HG03378 (cell line): ENCODE results near the gene EPHB2.
"Not testable (repeated sequence)": the region's sequence is repeated elsewhere in the genome, so short reads cannot be mapped to it uniquely, and the experiment has no call there.

ENCODE experiments used
- ATAC-seq: cut with Tn5 transposase; IDR thresholded peaks from one replicate; pipeline ENCODE4 v1.9.1; 2021; ENCODE audit warnings: mild to moderate bottlenecking, moderate library complexity; ENCODE audit not compliant: unreplicated experiment

EPHB2 gene

GRCh38 chr1:22932803-22933470 lies 222.3 kb downstream of the EPHB2 start:
- no peak for ATAC-seq

- no peak for ATAC-seq
Observed at GRCh38 chr1:22935433-22935832, 224.8 kb downstream of the EPHB2 start.

GRCh38 chr1:22936681-22937080 lies 226.0 kb downstream of the EPHB2 start:
- ATAC-seq, result no peak

GRCh38 chr1:22941257-22941656 lies 230.6 kb downstream of the EPHB2 start:
- no peak for ATAC-seq

GRCh38 chr1:22944346-22945055 lies 233.9 kb downstream of the EPHB2 start:
- ATAC-seq, result no peak

GRCh38 chr1:22945171-22945570 lies 234.5 kb downstream of the EPHB2 start:
- not testable (repeated sequence) for ATAC-seq

- no peak for ATAC-seq
Observed at GRCh38 chr1:22949822-22950331, 239.2 kb downstream of the EPHB2 start.

- no peak for ATAC-seq
Observed at GRCh38 chr1:22951796-22952195, 241.2 kb downstream of the EPHB2 start.

- no peak for ATAC-seq
Observed at GRCh38 chr1:22952694-22953056, 242.0 kb downstream of the EPHB2 start.

- ATAC-seq, result no peak
Observed at GRCh38 chr1:22953057-22953739, 242.6 kb downstream of the EPHB2 start.

- ATAC-seq, result no peak
Observed at GRCh38 chr1:22953740-22954141, 243.1 kb downstream of the EPHB2 start.

GRCh38 chr1:22955146-22955545 lies 244.5 kb downstream of the EPHB2 start:
- no peak for ATAC-seq

- ATAC-seq, result no peak
Observed at GRCh38 chr1:22957066-22957465, 246.4 kb downstream of the EPHB2 start.

GRCh38 chr1:22958556-22958955 lies 247.9 kb downstream of the EPHB2 start:
- no peak for ATAC-seq

- no peak for ATAC-seq
Observed at GRCh38 chr1:22959545-22960360, 249.1 kb downstream of the EPHB2 start.

GRCh38 chr1:22962558-22962957 lies 251.9 kb downstream of the EPHB2 start:
- no peak for ATAC-seq

- no peak for ATAC-seq
Observed at GRCh38 chr1:22963044-22963677, 252.5 kb downstream of the EPHB2 start.

- no peak for ATAC-seq
Observed at GRCh38 chr1:22966309-22966708, 255.7 kb downstream of the EPHB2 start.

GRCh38 chr1:22967833-22968232 lies 257.2 kb downstream of the EPHB2 start:
- no peak for ATAC-seq

GRCh38 chr1:22969304-22969709 lies 258.7 kb downstream of the EPHB2 start:
- no peak for ATAC-seq

- ATAC-seq, result no peak
Observed at GRCh38 chr1:22970096-22970495, 259.5 kb downstream of the EPHB2 start.
